Activated CD8-positive, alpha-beta memory T cell treated with anti-CD3 and anti-CD28 coated beads for 1 hour (primary cell): ENCODE data around the gene DUS2.

ENCODE experiments used
- DNase-seq, 2 donors: peaks; one replicate each; pipeline ENCODE4 v3.0.0-alpha.2; 2020; ENCODE audit warnings: low read depth in 1 of 2; ENCODE audit errors: extremely low read depth in 1 of 2

The DUS2 gene

GRCh38 chr16:68040506-68041288, 17.6 kb downstream of the DUS2 start:
- peak; percentile 82 to 83 for DNase-seq

- no peak for DNase-seq
Observed at GRCh38 chr16:68041783-68042182, 18.7 kb downstream of the DUS2 start.

GRCh38 chr16:68046106-68046505, 23.0 kb downstream of the DUS2 start:
- no peak for DNase-seq

- DNase-seq: no peak
Observed at GRCh38 chr16:68047987-68048386, 24.9 kb downstream of the DUS2 start.

- DNase-seq: no peak
Observed at GRCh38 chr16:68049449-68049848, 26.4 kb downstream of the DUS2 start.

- no peak for DNase-seq
Observed at GRCh38 chr16:68055395-68055794, 32.3 kb downstream of the DUS2 start.

GRCh38 chr16:68059804-68060203, 36.7 kb downstream of the DUS2 start:
- no peak for DNase-seq

GRCh38 chr16:68061396-68061795, 38.3 kb downstream of the DUS2 start:
- DNase-seq: no peak

- no peak for DNase-seq
Observed at GRCh38 chr16:68062910-68063393, 39.9 kb downstream of the DUS2 start.

GRCh38 chr16:68064791-68065365, 41.8 kb downstream of the DUS2 start:
- DNase-seq: peak; percentile 25 to 48

GRCh38 chr16:68065716-68066305, 42.7 kb downstream of the DUS2 start:
- DNase-seq: no peak

- DNase-seq: no peak
Observed at GRCh38 chr16:68066763-68067162, 43.7 kb downstream of the DUS2 start.

GRCh38 chr16:68068926-68069325, 45.8 kb downstream of the DUS2 start:
- no peak for DNase-seq

- no peak for DNase-seq
Observed at GRCh38 chr16:68069511-68070248, 46.6 kb downstream of the DUS2 start.

- no peak for DNase-seq
Observed at GRCh38 chr16:68070249-68070730, 47.2 kb downstream of the DUS2 start.

- DNase-seq: no peak
Observed at GRCh38 chr16:68070806-68071517, 47.9 kb downstream of the DUS2 start.

GRCh38 chr16:68071518-68071901, 48.4 kb downstream of the DUS2 start:
- DNase-seq: no peak

GRCh38 chr16:68072038-68072695, 49.1 kb downstream of the DUS2 start:
- DNase-seq: no peak

GRCh38 chr16:68073902-68074760, 51.0 kb downstream of the DUS2 start:
- no peak for DNase-seq
